ENCODE data around the gene CEP95.
"Not testable (repeated sequence)": the region's sequence is repeated elsewhere in the genome, so short reads cannot be mapped to it uniquely, and the experiment has no call there.

CEP95 gene, protein sequence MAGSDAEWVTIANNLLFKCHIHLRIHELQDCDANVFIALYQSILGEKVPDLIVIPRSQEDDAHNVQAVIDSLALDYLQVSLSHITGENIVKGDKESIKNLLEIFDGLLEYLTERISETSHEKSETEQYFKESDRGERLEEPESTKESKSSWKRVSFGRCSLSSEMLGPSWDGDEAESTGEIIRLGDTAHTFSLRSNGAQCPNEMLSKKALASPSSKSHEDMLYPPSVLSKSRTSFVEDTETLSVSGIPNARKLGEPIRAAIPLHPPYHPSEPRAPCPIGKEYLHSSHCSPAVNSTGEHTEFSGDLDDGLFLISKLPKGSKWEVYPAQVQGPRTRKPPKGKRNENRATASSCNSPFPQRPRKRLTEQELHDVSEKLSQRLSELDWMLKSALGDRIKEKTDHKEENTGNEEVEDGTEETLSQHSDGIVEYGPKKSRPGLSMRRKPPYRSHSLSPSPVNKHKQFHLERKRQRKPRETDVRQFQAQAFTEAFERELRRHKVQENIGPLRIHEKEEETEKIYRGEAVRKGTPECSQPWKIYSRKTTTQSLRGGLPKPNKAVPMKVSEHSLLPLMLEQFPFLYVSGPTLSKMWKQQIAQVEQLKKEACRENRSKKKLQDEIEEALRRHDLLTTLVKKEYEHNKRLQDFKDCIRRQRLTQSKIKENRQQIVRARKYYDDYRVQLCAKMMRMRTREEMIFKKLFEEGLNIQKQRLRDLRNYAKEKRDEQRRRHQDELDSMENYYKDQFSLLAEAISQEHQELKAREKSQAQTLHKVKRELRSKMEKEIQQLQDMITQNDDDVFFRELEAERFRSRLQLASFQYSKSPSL

DNA sequence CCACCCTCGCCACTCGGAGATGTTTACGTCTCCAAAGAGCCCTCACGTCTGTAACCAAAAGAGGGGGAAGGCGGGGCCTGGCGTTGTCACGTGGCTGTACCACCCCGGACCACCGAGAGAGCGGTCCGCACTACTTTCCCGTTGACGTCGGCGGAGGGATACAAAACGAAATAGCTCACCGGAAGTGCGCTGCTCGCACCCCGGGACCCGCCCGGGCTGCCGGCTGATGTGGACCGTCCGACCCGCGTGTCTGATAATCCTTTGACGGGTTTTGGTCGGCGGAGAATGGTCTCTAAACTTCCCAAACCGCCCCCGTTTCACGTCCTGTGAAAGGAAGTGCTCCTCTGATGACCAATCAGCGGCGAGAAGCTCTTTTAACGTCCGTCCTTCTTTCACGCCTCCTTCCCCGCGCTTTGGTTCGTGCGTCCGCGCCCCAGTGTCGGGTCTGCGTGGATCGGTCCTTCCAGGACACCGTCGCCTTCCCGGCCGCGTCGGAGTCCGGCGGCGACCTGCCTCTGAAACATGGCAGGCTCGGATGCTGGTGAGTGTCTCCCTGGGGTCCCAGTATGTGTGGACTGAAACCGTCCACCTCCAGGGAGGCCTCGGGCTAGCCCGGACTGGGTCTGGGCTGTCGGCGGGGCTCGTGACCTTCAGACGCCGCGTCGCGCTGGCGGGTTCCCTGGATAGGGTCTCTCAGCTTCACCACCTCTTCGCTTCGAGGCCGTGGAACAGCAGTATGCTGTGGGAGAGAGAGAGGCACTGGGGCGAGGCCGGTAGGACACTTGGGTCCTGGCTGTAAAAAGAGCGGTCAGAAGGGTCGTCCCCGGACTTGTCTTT, at the start of gene CEP95:
TSS of gene CEP95 (plus strand) at position 402 of the 837 bp plus-strand sequence. CDS start at position 523, 121 bp downstream.
- peak; percentile 86 to 87 for DNase-seq

DNA sequence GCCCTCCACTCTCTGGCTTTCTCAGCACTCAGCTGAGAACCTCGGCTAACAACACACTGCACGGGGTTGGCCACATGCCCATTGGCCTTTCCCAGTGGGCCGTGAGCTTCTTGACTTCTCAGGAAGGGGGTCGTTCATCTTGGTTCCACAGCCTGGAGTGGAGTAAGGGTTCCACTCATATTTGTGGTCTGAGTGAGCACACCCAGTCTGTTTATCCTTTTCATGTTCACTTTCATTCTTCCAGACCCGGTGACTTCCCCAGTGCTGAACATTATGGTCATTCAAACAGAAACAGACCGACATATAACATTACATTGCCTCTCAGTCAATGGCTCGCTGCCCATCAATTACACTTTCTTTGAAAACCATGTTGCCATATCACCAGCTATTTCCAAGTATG, 49.6 kb upstream of the CEP95 start:
- no peak for DNase-seq

DNA sequence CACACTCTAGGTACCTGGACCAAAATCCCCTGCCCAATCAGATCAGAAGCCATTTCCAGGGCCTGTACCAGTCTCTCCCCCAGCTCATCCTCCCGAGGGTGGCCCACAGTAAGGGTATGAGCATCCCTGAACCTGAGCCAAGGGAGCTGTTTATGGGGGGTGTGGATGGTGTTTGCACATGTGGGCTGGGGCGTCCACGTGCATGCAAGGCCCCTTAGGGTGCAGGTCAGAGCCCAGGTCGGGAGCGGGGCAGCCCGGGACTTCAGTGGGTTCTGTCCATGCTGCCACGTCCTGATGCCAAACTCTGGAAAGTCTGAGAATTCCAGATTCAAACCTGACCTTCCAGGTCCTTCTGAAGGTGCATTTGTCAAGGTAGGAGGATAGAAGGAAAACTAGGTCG, 48.0 kb upstream of the CEP95 start:
- DNase-seq, result no peak

DNA sequence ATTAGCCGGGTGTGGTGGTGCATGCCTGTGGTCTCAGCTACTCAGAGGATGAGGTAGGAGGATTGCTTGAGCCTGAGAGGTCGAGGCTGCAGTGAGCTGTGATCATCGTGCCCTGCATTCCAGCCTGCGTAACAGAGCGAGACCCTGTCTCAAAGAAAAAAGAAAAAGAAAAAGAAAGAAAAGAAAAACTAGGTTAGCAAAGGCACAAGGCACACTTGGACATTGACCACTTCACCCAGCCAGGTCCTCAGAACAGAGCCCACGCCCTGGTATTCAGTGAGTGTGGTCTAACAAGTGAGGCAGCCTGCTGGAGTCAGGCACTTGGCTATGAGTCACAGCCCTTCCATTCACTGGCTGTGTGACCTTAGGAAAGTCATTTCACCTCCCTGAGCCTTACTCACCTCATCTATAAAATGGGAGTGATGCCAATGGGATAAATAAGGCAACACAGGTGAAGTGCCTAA, 47.5 kb upstream of the CEP95 start:
- DNase-seq, result no peak

DNA sequence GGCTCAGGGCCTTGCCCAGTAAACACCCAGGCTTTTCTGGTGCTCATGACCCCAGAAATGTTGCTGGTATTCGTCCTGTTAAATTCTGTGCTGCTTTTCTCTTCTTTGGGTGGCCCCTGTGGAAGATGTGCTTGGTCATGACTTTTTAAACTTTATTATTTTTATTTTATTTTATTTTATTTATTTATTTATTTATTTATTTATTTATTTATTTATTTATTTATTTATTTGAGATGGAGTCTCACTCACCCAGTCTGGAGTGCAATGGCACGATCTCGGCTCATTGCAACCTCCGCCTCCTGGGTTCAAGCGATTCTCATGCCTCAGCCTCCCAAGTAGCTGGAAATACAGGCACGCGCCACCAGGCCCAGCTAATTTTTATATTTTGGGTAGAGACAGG, 47.0 kb upstream of the CEP95 start:
- not testable (repeated sequence) for DNase-seq

DNA sequence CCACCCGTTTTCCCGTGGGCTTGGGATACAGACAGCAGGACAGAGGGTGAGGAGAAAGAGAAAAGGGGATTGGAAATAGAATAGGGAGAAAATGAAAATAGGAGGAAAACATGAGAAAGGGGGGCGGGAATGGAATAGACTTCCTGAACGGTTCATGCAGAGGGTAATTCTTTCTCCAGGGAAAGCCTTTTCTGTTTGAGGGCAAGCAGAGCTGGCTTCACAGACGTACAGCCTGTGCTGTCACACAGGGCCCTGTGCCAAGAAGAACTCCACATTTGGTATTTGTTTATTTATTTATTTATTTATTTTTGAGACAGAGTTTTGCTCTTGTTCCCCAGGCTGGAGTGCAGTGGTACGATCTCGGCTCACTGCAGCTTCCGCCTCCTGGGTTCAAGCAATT, 45.8 kb upstream of the CEP95 start:
- DNase-seq, result no peak

DNA sequence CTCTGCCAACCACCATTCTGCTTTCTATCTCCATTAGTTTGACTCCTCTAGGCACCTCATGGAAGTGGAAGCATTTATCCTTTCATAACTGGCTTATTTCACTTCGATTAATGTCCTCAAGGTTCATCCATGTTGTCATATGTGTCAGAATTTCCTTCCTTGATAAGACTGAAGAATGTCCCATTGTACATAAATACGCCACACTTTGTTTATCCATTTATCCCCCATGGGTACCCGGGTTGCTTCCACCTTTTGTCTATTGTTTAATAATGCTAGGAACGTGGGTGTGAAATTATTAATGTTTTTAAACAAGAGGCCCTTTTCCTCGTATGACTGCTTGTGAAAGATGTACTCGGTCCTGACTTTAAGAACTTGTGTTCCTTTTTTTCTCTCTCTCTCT, 45.0 kb upstream of the CEP95 start:
- DNase-seq, result no peak

DNA sequence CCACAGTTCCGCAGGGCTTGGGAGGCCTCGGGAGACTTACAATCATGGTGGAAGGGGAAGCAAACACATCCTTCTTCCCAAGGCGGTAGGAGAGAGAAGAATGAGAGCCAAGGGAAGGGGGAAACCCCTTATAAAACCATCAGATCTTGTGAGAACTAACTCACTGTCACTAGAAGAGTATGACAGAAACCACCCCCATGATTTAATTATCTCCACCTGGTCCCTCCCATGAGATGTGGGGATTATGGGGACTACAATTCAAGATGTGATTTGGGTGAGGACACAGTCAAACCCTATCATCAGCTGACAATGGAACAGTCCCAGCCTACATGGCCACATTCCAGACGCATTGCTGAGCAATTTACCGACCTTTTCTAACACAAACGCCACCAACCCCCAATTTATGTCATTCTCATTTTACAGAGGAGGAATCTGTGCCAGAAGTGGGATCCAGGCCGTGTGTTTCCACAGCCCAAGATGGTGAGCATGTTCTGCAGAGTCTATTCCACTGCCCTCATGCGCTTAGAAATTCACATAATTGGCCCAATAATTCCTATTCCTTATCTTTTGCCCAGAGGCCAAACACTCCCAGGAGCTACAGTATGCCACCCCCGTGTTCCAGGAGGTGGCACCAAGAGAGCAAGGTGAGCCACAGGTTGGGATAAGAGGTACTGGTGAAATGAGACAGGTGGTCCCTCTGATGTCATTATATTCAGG, 40.6 kb upstream of the CEP95 start:
- no peak for DNase-seq

DNA sequence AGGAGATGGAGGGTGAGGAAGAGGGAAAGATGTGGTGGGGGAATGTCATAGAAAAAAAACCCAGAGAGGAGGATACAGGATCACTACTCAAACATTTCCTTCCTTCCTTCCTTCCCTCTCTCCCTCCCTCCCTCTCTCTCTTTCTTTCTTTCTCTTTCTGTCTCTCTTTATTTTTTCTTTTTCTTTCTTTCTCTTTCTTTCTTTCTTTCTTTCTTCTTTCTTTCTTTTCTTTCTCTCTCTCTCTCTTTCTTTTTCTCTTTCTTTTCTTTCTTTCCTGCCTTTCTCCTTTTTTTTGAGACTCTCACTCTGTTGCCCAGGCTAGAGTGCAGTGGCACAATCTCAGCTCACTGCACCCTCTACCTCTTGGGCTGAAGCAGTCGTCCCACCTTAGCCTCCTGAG, 39.9 kb upstream of the CEP95 start:
- not testable (repeated sequence) for DNase-seq

DNA sequence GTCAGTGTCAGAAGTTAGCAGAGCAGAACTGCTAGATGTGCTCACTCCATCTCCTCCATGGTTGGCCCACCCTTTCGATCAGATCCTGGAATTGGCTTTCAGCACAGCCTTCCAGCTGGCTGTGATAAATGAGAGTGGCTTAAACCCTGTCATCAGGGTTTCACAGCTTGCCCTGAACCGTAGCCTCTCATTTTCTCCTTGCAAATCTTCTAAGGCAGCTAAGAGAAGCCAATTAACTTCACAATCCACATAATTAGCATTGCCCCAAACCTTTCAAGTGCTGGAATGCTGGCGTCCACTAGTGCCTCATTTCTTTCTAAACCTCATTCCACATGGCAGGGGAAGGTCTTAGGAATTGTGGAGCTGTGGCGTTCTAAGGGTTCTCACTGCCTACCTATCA, 36.2 kb upstream of the CEP95 start:
- DNase-seq, result no peak

DNA sequence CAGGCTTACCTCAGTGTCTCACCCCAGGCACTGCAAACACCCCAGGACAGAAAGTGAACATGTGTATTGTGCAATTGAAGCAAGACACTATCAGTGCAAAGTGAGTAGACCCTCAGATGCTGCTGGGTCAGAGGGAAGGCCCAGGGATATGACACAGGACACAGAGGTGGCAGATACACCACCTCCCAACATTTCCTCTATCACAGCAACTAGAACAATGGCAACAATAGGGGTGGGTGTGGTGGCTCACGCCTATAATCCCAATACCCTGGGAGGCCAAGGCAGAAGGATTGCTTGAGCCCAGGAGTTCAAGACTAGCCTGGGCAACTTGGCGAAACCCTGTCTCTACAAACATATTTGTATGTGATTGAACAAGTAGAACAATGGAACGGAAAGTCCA, 35.3 kb upstream of the CEP95 start:
- DNase-seq, result no peak

DNA sequence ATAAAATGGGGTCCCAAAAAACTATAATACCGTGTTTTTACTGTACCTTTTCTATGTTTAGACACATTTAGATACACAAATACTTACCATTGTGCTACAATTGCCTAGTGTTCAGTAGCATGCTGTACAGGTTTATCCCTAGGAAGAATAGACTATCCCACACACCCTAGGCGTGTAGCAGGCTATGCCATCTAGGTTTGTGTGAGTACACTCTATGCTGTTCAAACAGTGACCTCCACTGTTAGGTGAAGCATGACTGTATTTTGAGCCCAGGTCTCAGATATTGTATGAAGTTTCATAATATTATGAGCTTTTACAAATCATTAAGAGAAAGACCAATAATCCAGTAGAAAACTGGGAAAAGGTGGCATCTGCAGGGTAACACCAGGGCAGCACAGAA, 34.2 kb upstream of the CEP95 start:
- DNase-seq, result no peak

DNA sequence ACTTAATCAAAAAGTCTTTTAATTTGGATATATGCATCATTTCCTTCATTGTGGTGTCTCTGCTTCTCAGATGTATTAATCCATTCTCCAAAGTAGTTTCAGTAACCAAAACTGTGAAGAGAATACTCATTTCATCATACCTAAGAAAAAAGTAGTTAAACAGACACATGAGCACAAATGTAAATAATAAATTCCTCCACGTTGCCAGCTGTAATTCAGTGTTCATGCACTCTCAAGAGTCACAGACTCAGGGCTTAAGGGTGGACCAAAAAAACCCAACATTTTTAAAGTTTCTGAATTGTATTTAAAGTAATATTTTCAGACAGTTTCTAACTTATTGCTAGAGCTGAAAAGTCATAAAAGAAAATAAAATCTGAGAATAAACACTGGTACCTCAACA, 28.9 kb upstream of the CEP95 start:
- no peak for DNase-seq

DNA sequence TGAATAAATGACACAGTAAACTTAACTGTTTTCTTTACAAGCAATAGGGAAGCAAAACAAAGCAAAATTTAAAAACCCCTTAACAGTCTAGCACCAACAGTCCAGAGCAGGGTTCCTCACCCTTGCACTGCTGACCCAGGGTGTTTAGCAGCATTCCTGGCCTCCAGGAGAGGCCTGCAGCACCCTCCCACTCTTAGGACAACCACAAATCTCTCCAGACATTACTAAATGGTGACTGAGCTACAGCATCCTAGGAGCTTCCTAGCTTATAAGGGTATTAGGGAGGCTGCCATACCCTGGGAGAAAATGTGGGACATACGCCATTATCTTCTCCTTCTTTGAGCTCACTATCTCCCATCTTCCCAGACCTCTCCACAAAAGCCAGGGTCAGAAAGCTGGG, 25.8 kb upstream of the CEP95 start:
- no peak for DNase-seq

DNA sequence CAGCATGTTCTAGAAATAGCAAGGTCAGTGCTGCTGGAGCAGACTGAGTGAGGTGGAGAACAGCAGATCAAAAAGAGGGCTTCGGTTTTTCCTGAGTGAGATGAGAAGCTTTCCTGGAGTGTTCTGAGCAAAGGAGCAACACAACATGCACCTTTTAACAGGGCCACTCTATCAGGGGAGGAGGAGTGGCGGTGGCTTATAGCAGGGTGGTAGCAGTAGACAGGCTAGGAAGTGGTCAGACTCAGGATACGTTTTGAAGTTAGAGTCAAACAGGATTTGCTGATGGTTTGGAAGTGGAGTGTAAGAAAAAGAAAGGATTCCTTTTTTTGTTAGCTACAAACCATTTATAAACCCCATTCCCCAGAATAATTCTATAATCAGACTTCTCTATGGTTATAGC, 22.4 kb upstream of the CEP95 start:
- DNase-seq, result no peak

DNA sequence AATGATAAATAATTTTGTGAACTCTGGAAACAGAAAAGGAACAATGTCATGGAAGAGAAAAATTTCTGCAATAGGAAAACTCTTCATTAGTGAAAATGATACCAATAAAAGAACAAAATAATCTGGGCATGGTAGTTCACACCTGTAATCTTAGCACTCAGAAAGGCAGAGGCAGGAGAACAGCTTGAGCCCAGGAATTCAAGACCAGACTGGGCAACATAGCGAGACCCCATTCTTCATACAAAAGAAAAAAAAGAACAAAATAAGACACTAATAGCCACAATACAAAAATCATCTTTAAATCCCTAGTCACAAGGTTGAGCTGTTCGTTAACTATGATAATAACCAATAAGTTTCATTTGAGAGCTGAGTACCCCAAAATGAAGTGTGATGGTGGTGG, 18.5 kb upstream of the CEP95 start:
- no peak for DNase-seq

DNA sequence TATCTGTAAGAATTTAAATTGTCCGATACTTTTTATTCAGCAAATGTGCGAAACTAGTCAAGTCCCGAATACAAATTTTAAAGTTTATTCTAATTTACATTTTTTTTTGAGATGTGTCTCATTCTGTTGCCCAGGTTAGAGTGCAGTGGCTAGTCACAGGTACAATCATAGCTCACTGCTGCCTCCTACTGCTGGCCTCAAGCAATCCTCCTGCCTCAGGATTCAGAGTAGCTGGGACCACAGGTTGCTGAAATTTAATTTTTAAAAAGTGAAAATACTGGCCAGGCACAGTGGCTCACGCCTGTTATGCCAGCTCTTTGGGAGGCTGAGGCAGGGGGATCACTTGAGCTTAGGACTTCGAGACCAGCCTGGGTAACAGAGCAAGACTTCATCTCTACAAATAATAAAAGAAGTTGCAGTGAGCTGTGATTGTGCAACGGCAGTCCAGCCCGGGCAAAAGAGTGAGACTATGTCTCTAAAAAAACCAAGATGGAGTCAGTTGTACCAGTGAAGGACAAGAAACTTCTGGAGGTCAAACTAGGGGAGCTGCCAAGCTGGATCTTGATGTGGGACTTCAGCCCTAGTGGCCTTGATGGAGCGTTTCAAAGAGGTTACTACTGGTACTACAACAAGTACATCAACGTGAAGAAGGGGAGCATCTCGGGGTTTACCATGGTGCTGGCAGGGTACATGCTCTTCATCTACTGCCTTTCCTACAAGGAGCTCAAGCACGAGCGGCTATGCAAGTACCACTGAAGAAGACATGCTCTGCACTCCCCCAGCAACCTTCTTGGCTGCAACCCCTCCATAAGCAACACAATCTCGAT, 15.5 kb upstream of the CEP95 start:
- DNase-seq, result no peak

DNA sequence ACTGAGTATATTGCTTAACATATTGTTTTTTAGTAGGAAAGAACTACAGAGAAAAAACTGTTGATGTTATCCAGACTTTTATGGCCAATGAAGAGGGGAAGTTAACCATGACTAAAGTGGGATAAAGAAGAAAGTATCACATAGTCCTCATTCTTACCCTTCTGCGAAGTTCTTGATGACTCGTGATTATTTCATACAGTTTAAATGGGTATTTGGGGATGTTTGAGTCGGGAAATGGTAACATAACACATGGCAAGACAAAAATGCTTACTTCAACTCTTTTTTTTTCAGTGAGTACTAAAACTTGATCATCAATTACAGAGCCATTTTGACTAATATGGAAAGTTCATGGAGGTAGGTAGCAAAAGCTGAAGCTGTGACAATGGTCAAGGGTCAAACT, 14.8 kb upstream of the CEP95 start:
- no peak for DNase-seq

DNA sequence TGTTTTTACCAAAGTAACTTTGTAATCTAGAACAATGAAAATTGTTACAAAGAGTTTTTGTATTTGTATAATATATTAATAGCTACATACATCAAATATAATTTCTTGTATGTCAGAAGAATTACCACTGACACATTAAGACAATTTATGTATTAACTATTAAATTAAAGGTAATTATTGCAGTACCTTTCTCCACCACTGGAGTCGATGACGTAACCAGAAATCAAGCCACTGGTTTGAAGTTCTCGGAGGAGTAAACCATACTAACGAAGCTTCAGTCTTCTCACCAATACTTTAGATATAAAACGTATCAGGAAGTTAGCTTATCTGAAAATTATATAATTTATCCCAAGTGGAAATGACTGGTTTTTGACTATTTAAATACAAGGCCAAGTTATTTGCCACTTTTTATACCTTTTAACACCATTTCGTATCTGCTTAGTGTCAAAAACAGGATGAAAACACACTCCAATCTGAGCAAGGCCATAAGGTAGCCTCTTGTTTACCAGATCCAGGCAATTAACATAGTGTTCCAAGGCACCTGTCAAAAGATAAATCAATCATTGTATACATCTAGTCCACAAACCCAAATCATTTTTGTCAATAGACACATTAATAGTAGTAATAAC, 14.2 kb upstream of the CEP95 start:
- DNase-seq, result no peak

DNA sequence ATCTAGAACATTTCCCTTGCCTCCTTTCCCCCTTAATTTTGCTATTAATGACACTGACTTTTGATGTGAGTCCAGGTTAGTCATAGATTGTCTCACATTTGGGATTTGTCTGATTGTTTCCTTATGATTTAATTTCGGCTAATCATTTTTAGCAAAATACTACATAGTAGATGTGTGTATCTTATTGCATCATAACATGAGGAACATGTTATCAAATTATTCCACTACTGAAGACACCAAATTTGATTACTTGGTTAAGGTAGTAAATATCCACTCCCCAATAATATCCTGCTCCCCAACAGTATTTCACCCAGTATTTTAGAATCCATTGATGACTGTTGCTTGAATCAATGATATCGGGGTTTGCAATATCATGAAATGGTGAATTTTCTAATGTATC, 12.7 kb upstream of the CEP95 start:
- no peak for DNase-seq

DNA sequence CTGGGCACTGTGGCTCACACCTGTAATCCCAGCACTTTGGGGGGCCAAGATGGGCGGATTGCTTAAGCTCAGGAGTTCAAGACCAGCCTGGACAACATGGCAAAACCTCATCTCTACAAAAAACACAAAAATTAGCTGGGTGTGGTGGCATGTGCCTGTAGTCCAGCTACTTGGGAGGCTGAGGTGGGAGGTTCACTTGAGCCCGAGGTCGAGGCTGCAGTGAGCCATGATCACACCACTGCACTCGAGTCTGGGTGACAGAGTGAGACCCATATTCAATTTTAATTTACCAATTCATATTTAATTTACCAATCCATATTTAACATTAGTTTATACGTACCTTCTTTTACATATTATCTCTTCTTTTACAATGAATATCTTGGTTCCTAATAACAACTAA, 11.5 kb upstream of the CEP95 start:
- not testable (repeated sequence) for DNase-seq
